Measurements from ENCODE around the gene PIEZO1.

DNA sequence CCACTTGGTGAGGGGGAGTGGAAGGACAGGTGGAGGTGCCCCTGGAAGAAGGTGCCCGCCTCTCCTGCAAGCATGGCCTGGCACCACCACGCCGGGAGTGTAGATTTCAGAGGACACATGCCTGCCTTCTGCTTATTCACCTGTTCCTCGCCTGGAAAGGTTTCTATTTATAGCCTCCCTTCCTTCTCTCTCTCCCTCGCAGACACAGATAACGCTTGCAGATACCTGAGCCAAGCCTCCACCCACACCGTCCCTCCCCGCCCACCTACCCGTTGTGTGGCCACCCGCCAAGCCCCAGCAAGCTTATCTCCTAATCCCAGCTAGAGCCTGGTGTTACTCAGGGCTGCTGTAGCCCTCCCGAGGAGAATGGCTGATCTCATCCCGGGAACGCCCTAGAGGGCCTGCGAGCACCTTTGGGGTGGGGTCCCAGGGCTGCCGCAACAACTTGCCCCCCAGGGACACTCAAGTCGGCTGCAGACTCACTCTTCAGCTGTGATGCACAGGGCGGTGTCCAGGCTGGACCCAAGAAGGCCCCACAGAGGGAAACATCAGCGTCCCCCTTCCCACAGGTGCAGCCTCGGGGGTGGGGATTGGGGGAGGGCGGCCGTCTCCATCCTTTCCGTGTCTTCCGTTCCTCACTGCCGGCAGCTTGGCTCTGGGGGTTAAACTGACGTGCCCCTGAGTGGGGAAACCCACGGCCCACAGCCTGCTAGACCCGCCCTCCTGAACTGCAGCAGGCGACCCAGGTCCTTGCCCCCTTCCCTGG, 96.8 kb downstream of the PIEZO1 start:
- TF ChIP-seq, protein P1, sequence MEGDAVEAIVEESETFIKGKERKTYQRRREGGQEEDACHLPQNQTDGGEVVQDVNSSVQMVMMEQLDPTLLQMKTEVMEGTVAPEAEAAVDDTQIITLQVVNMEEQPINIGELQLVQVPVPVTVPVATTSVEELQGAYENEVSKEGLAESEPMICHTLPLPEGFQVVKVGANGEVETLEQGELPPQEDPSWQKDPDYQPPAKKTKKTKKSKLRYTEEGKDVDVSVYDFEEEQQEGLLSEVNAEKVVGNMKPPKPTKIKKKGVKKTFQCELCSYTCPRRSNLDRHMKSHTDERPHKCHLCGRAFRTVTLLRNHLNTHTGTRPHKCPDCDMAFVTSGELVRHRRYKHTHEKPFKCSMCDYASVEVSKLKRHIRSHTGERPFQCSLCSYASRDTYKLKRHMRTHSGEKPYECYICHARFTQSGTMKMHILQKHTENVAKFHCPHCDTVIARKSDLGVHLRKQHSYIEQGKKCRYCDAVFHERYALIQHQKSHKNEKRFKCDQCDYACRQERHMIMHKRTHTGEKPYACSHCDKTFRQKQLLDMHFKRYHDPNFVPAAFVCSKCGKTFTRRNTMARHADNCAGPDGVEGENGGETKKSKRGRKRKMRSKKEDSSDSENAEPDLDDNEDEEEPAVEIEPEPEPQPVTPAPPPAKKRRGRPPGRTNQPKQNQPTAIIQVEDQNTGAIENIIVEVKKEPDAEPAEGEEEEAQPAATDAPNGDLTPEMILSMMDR (IDR thresholded peaks at IDR 0.05 in 8 of 11, conservative IDR thresholded peaks at IDR 0.05 in 3 of 11) = no peak
- no peak for TF ChIP-seq POLR2A (IDR thresholded peaks at IDR 0.05)
